Stimulated activated CD8-positive, alpha-beta memory T cell treated with anti-CD3 and anti-CD28 coated beads, Interleukin-12 subunit alpha, Interleukin-12 subunit beta, amount 100 ng/mL, for 1 hour (primary cell): ENCODE measurements around the gene NRXN3.

Source experiments
- DNase-seq: peaks from one replicate; pipeline ENCODE4 v3.0.0-alpha.2; 2020; ENCODE audit warnings: low read depth

The NRXN3 gene

DNA sequence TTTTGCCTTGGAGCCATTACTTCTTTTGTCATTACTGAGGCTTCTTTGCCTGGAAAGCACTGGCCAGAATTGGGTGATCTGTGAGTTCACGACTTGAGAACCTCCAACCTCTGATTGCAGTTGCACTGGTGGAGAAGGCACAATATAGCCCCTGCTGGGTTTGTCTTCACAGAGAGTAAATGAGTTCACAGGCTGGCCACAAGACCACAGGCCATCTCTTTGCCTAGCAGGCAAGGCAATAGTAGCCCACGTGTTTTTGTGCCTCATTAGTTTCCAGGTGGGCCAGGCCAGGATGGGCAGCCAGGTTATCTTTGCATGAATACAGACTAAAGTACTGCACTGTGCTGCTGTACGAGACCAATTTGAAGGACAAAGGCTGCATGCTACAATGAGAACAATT is 468.8 kb downstream of the NRXN3 start:
- DNase-seq = no peak

DNA sequence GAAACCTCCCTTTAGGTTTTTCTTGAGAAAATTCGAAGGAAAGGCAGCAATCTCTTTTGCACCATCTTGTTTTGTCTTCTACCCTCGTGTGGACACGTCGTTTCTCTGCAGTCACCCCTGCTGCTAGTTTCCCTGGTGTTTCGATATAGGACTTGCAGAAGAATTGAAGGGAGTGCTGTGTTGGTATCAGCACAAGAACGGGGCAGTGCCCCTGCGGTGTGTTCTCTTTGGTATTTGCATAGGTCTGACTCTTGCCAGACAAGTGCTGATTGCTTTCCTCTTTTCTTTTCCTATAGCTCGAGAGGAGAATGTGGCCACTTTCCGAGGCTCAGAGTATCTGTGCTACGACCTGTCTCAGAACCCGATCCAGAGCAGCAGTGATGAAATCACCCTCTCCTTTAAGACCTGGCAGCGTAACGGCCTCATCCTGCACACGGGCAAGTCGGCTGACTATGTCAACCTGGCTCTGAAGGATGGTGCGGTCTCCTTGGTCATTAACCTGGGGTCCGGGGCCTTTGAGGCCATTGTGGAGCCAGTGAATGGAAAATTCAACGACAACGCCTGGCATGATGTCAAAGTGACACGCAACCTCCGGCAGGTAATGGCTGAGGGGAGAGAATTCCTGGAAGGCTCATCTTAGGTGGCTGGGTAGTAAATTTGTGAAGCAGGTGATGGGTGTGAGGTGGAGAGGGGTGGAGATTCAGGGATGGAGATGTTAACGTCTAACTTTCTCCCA is 474.8 kb downstream of the NRXN3 start:
- no peak for DNase-seq

DNA sequence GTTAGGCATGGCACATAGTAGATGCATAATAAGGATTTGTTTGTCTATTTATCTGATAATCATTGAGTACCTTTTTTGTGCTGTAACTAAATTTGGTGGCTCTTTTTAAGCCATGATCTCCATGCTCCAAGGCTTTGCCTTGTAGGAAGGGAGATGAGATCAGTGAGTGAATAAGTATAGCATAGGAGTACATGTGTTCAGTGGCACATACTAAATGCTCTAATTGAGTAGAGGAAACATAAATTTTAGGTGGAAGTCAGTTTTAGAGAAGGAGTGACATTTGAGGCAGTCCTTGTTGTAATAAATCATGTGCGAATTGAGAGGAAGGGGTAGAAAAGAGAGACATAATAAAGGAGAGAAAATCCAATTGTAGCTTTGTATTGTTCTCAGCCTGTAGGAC is 482.6 kb downstream of the NRXN3 start:
- no peak for DNase-seq

DNA sequence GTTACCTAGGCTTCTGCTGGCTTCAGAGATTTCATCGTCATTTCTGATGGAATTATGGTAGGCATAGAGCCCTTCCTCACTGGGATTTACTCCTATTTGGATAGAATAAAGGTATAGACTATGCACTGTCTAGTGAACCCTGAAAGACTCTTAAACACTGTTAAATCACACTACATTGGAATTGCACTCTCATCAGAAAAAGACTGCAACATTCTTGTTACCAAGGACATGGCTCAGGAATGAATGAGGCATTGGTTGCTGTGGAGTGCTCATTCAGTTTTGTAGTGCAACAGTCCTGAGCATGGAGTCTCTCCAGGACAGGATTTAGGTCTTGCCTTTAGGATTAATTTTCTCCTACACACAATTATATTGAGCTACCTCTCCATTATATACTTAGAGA is 483.0 kb downstream of the NRXN3 start:
- DNase-seq = no peak

GRCh38 chr14:78657451-78657850 is 487.3 kb downstream of the NRXN3 start:
- DNase-seq = no peak

GRCh38 chr14:78664841-78665240 is 494.7 kb downstream of the NRXN3 start:
- DNase-seq = no peak

DNA sequence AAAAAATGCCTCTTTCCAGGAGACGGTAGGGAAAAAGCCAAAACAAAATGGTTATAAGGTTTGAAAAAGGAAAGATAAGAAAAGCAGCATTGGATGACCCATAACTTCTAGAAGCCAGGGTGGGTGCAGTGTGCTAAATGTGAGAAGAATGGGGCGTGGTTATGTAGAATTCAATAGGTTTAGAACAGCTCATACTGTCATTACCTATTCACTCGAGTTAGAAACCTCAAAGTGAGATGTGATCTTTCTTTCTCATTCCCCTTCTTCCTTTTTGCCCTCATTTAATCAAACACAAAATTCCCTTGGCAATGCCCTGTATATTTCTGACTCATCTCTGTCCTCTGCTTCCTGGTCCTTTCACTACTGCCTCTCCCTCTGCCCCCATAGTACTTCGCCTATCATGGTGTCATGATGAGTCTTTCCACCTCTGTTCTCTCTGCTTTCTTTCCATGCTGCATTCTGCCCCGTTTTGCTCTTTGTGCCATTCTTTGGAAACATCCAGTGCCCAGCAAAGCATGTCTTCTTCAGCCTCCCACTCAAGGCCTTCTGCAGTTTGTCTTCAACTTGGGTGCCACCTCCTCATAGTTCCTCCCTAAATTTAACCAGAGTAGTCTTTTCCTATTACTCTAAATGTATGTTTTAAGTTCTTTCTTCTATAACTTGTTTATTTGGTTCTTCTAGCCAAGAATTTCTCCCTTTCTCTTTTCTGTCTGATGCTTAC is 496.3 kb downstream of the NRXN3 start:
- no peak for DNase-seq

GRCh38 chr14:78667141-78667540 is 497.0 kb downstream of the NRXN3 start:
- DNase-seq = no peak

DNA sequence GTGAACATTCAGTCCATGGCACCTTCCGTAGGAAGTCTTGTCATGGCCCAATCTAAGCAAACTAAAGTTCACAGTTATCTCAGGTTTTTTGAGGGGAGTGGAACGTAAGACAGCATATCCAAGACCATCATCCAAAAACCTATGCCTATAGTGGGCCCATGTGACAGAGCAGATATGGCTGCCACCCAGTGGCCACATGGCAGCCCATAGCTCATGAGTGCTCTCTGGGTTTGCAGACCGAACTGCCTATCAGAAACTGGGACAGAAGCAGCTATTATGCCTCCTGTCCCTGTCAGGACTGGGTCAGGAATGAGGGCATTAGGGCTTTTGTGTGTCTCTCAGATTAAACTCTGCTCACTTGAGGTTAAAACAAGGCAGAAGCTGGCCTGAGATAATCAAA is 503.7 kb downstream of the NRXN3 start:
- DNase-seq = no peak

GRCh38 chr14:78674820-78675219 is 504.6 kb downstream of the NRXN3 start:
- no peak for DNase-seq

- DNase-seq = no peak
Observed at GRCh38 chr14:78683206-78683605, 513.0 kb downstream of the NRXN3 start.

GRCh38 chr14:78683981-78684380 is 513.8 kb downstream of the NRXN3 start:
- no peak for DNase-seq

- no peak for DNase-seq
Observed at GRCh38 chr14:78688503-78688902, 518.3 kb downstream of the NRXN3 start.

DNA sequence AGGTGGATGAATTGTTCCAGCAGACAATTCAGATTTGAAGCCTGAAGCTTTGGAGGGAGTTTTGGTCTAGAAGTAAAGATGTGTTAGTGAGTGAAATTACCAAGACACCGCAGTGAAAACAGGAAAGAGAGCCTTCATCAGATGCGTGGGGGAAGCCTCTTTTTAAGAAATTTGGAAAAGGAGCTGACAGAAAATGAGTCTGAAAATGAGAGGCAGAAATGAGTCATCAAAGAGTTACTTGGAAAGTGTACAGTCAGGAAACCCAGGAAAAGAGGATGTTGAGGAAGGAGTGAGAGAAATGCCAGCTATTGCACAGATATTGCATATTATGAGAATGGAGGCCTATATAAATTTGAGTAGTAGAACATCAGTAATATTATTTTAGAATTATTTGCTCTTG is 520.7 kb downstream of the NRXN3 start:
- no peak for DNase-seq

DNA sequence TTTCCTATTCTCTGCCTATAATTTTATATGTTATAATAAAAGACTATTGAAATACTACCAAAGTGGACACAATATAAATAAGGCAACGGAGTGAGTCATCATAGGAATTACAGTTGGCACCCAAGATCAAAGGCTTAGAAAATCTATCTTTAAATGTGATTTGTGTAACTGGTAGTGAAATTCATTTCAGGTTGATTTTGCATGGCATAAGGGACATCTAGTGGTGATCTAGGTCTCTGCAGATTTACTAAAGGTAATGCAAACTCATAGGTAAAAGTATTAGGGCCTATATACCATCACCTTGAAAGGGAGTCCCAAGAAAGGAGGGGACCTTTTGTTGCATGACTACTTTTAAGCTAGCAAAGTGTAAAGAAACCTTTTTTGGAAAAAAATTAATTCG is 527.2 kb downstream of the NRXN3 start:
- DNase-seq = no peak

- no peak for DNase-seq
Observed at GRCh38 chr14:78698991-78699390, 528.8 kb downstream of the NRXN3 start.

GRCh38 chr14:78700236-78700635 is 530.1 kb downstream of the NRXN3 start:
- no peak for DNase-seq

DNA sequence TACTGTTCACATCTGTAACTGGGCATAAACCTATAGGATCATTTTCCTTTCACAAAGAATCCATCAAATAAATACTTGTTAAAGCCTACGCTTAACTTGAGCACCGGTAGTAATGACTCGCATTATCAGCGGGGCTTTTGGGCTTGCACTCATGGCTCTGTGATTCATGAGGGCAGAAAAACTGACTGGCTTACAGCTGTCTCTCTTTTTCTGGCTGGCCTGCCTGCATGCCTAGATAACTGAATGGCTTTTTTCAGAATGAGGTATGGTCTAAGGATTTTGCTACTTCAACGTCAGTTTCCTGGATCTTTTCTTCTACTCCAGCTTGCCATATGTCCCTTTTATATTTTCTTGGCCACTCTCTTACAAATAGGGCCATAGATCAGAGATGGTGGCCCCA is 531.1 kb downstream of the NRXN3 start:
- no peak for DNase-seq

DNA sequence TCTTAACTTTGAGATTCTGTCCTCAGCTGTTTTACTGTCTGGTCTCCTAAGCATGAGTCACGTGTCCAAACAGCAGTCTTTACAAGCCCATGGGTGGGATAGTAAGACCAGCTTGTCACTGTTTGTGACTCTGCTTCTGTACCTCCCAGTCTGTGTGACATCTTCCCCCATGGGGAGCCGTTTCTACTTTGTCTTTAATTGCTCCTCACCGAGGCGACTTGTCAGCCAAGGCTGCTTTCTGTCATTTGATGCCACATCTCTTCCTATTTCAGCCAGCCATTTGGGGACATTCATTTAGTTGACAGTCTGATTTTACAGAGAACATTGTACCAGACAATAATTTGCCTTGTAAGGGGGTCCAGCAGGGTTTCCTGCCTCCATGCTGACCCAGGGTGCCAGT is 534.8 kb downstream of the NRXN3 start:
- no peak for DNase-seq

DNA sequence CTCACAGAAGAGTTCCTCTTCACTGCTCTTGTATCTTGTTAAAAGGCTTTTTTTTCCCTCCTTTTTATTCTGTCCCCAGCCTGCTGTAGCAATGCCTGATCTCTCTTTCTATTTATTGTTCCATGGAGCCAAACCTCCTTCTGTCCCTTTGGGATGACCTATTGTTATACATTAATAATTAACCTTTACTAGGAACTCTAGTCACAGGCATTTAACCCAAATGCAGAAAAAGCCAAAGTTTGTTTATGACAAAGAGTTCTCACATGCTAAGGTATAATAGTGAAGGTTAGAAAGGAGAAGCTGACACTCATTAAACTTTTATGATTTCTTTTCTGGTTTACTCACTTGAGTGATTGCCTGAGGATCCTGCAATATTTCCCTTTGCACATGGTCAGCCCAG is 535.8 kb downstream of the NRXN3 start:
- DNase-seq = no peak

- no peak for DNase-seq
Observed at GRCh38 chr14:78709795-78710557, 539.8 kb downstream of the NRXN3 start.

DNA sequence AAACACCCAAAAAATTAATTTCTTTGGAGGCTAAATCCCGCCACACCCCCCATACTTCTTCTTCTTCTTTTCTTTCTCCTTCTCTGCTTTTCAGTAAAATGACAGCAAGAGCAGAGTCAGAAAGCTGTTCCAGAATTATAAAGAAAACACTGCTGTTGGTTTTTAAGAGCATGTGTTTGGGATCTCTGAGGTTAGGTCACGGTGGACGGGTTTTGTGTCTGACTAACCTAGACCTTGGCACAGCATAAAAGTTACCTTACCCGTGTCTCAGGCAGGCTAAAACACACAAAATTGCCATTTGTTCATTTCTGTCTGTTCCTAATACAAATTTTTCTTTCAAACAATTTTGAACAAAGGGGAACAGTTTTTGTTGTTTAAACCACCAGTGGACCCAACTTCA is 540.8 kb downstream of the NRXN3 start:
- no peak for DNase-seq

DNA sequence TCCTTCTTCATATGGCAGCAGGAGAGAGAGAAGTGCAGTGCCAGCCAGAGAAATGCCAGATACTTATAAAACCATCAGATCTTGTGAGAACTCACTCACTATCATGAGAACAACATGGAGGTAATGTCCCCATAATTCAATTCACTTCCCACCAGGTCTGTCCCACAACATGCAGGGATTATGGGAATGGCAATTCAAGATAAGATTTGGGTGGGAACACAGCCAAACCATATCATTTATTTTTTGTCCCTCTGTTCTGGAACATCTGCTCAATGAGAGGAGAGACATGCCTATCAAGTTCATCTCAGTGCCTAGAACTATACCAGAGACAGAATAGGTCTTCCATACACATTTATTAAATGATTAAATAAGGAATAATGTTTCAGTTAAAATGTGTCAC is 543.5 kb downstream of the NRXN3 start:
- DNase-seq = no peak
